Measurements from ENCODE around the gene SPATA24. TPM values are rescaled to one million over a fixed set of nuclear protein-coding genes. Genes with fewer than 3 reads are reported as not detected.

Gene SPATA24
- total and polyA plus RNA-seq, 2 of the 8 experiments (the other 6 are each of a cell fraction or from before 2014, with no cell fraction given) = 5.8 to 9.4 TPM

DNA sequence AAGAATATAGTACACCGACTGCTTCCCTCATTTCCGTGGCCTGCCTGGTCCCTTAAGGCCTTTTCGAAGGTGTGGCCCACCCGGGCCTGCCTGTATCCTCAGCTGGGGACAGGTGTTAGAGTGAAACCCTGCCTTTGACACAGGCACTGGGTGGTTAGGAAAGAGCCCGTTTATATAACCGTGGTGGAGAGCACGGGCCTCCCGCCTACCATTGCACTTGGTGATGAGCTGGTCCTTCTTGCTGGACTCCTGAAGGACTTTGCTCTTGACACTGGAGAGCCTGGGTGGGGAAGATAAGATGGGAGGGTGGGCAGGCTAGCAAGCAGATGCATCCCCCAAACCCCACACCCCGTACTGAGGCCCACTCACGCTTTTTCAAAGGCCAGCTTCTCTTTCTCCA is 2.3 kb downstream of the SPATA24 start:
- no peak overlapping the region for H2BK12ac ChIP-seq (ENCODE audit: low read depth, low read length)
- H2AK5ac ChIP-seq (ENCODE audit: low read depth, low read length) = no peak overlapping the region
- no peak overlapping the region for H2BK20ac ChIP-seq (ENCODE audit: low read length)
- no peak overlapping the region for H3K9ac ChIP-seq (replicated peaks in 1 of 4; ENCODE audit: extremely low read depth in 1 of 4, low read depth in 3 of 4, low read length in 3 of 4)
- no peak overlapping the region; the same call in 1 of the 2 replicates for H4K8ac ChIP-seq (ENCODE audit: extremely low read depth, insufficient read depth, low read length)
- peaks cover 0 to 8% (median 4%) of the 10 kb centered on the region in 4 experiments; a peak in 6 of 7 replicates for H3K4me1 ChIP-seq (replicated peaks in 1 of 4; ENCODE audit: control insufficient read depth in 3 of 4, insufficient read depth in 4 of 4, low read length in 3 of 4)
- H2BK120ac ChIP-seq (replicated peaks; ENCODE audit: low read depth, low read length) = no peak overlapping the region
- peaks cover 0 to 6% (median 3%) of the 10 kb centered on the region in 4 experiments; a peak in 2 of 8 replicates for H3K36me3 ChIP-seq (ENCODE audit: control insufficient read depth in 2 of 4, insufficient read depth in 4 of 4, low read length in 3 of 4)
- no peaks in the 10 kb centered on the region for H3K79me1 ChIP-seq (ENCODE audit: low read depth, low read length)
- peaks cover 0 to 1% of the 10 kb centered on the region in 2 experiments for H4K20me1 ChIP-seq (replicated peaks in 1 of 2; ENCODE audit: control insufficient read depth in 1 of 2, insufficient read depth in 2 of 2, low read length in 2 of 2)
- no peak overlapping the region for H3K4me3 ChIP-seq (ENCODE audit: extremely low read depth in 1 of 4, insufficient read depth in 2 of 4, low read depth in 3 of 4, low read length in 4 of 4)
- H3K27ac ChIP-seq (ENCODE audit: low read depth, low read length) = no peak overlapping the region
- no peak for FAIRE-seq
- no peak overlapping the region for H4K5ac ChIP-seq (ENCODE audit: insufficient read length, low read depth, low read length)
- H2BK15ac ChIP-seq (ENCODE audit: low read length) = no peak overlapping the region
- 93% methylated on average over 10 of the region's 10 CpGs; no CpG with 5 or more reads in 1 of the 2 experiments for WGBS, 2 experiments (ENCODE audit: extremely low coverage in 1 of 2, insufficient coverage in 1 of 2, insufficient read length in 1 of 2, insufficient replicate concordance in 2 of 2, low coverage in 1 of 2, low lambda C conversion rate in 2 of 2, missing lambda C conversion rate in 1 of 2)
- H3K56ac ChIP-seq (replicated peaks; ENCODE audit: insufficient read length, low read depth, low read length) = no peak overlapping the region
- DNase-seq (ENCODE audit: low read depth in 1 of 2, low spot score in 2 of 2) = no peak
- POLR2A ChIA-PET (ENCODE audit: partially characterized antibody) = interaction anchor here (1.0 to 2.8 kb wide), 8 partner anchors 8 to 123 kb away, joined by 3 to 16 read pairs (median 4); partner anchors contain the start of gene PAIP2
- peaks cover 4% of the 10 kb centered on the region; the same call in 1 of the 2 replicates for H3K23me2 ChIP-seq (ENCODE audit: low read depth, low read length)
- H3K18ac ChIP-seq (ENCODE audit: extremely low read depth, low read length) = no peak overlapping the region
- CTCF ChIA-PET (ENCODE audit: partially characterized antibody) = interaction anchor here (0.6 to 3.4 kb wide), 17 partner anchors 9 to 557 kb away, joined by 3 to 16 read pairs (median 4); partner anchors contain the start of gene DNAJC18
- no peak overlapping the region for H3K4ac ChIP-seq (replicated peaks; ENCODE audit: insufficient read length, low read depth, low read length)
- 0 out of 7 replicates have a peak, but pooled peaks cover 0 to 1% (median 0%) of the 10 kb centered on the region in 4 experiments for H3K27me3 ChIP-seq (replicated peaks in 1 of 4; ENCODE audit: control insufficient read depth in 3 of 4, extremely low read depth in 1 of 4, insufficient read depth in 3 of 4, low read length in 3 of 4)
- no peak overlapping the region for H2AFZ ChIP-seq (ENCODE audit: low read length)
- H3K23ac ChIP-seq (ENCODE audit: insufficient read length) = no peak overlapping the region
- no peak overlapping the region for H2BK5ac ChIP-seq (ENCODE audit: low read depth, low read length)
- H3K14ac ChIP-seq (ENCODE audit: insufficient read length) = no peak overlapping the region
- no peaks in the 10 kb centered on the region; a peak in 2 of 4 replicates for H3K79me2 ChIP-seq (ENCODE audit: control insufficient read depth in 1 of 2, insufficient read depth in 2 of 2, low read length in 2 of 2)
- no peak overlapping the region for H3K4me2 ChIP-seq (ENCODE audit: insufficient read depth in 1 of 2, low read depth in 2 of 2, low read length in 2 of 2)
- no peaks in the 10 kb centered on the region for H3K9me3 ChIP-seq (ENCODE audit: insufficient read depth in 2 of 2, low read depth in 1 of 2, low read length in 1 of 2)
- no peak overlapping the region for H4K91ac ChIP-seq (replicated peaks; ENCODE audit: insufficient read length, low read length)
- TF ChIP-seq, protein P1, sequence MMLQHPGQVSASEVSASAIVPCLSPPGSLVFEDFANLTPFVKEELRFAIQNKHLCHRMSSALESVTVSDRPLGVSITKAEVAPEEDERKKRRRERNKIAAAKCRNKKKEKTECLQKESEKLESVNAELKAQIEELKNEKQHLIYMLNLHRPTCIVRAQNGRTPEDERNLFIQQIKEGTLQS (IDR thresholded peaks at IDR 0.05; ENCODE audit: insufficient read depth, low read depth, low read length) = no peak
- TF ChIP-seq FOSL1 (IDR thresholded peaks at IDR 0.05; ENCODE audit: insufficient read depth, low read depth, low read length) (no peak), TAF1 (IDR thresholded peaks at IDR 0.05; ENCODE audit: low read depth, low read length) (no peak), TBP (IDR thresholded peaks at IDR 0.05; ENCODE audit: low read depth, low read length) (no peak), SIX5 (IDR thresholded peaks at IDR 0.05; ENCODE audit: low read depth, low read length) (no peak), MAFK (IDR thresholded peaks at IDR 0.05; ENCODE audit: low read depth, low read length) (no peak), SP1 (IDR thresholded peaks at IDR 0.05; ENCODE audit: low read depth, low read length) (no peak)
- TF ChIP-seq, protein P2, sequence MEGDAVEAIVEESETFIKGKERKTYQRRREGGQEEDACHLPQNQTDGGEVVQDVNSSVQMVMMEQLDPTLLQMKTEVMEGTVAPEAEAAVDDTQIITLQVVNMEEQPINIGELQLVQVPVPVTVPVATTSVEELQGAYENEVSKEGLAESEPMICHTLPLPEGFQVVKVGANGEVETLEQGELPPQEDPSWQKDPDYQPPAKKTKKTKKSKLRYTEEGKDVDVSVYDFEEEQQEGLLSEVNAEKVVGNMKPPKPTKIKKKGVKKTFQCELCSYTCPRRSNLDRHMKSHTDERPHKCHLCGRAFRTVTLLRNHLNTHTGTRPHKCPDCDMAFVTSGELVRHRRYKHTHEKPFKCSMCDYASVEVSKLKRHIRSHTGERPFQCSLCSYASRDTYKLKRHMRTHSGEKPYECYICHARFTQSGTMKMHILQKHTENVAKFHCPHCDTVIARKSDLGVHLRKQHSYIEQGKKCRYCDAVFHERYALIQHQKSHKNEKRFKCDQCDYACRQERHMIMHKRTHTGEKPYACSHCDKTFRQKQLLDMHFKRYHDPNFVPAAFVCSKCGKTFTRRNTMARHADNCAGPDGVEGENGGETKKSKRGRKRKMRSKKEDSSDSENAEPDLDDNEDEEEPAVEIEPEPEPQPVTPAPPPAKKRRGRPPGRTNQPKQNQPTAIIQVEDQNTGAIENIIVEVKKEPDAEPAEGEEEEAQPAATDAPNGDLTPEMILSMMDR (IDR thresholded peaks at IDR 0.05; ENCODE audit: control extremely low read depth in 1 of 3, insufficient read depth in 1 of 3, low read depth in 1 of 3, low read length in 3 of 3) = no peak
- TF ChIP-seq, protein P3, sequence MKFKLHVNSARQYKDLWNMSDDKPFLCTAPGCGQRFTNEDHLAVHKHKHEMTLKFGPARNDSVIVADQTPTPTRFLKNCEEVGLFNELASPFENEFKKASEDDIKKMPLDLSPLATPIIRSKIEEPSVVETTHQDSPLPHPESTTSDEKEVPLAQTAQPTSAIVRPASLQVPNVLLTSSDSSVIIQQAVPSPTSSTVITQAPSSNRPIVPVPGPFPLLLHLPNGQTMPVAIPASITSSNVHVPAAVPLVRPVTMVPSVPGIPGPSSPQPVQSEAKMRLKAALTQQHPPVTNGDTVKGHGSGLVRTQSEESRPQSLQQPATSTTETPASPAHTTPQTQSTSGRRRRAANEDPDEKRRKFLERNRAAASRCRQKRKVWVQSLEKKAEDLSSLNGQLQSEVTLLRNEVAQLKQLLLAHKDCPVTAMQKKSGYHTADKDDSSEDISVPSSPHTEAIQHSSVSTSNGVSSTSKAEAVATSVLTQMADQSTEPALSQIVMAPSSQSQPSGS (IDR thresholded peaks at IDR 0.05; ENCODE audit: low read length) = no peak

Measured in H1 (cell line).